Globus pallidus (tissue), 1 donor: ENCODE data around the gene SNN.
A peak's percentile ranks its signal among the peaks of the same experiment; 100 is the strongest.

Experiments
- DNase-seq: peaks from one replicate; pipeline ENCODE4 v3.0.0-alpha.2; 2015; ENCODE audit warnings: low spot score

Gene SNN

DNA sequence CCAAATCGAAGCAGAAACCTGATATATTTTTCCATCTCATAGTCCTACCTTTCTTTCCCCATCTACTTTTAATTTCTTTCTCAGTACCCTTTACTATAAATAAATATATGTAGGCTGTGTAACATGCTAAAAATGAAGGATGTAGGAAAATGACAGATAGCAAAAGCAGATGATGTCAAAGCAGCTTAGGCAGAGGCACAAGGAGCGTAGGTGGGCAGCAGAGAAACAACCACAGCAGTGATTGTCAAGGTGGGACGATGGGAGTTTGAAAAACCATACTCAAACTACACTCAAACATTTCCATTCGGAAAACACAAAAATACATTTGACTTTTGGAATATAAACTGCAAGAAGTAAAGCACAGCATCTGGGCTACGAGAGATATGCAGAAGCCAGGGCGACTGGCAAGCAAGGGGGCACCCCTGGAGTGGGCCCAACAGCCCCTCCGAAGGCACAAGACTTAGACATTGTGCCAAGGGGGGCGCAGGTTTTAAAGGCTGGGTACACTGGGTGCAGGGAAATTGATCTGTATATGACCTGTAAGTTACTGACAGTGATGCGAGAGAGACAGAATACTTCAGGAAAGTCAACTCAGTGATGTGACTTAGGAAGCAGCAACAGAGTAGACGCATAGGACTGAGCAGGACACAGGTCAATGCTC is 31.1 kb downstream of the SNN start:
- no peak for DNase-seq

DNA sequence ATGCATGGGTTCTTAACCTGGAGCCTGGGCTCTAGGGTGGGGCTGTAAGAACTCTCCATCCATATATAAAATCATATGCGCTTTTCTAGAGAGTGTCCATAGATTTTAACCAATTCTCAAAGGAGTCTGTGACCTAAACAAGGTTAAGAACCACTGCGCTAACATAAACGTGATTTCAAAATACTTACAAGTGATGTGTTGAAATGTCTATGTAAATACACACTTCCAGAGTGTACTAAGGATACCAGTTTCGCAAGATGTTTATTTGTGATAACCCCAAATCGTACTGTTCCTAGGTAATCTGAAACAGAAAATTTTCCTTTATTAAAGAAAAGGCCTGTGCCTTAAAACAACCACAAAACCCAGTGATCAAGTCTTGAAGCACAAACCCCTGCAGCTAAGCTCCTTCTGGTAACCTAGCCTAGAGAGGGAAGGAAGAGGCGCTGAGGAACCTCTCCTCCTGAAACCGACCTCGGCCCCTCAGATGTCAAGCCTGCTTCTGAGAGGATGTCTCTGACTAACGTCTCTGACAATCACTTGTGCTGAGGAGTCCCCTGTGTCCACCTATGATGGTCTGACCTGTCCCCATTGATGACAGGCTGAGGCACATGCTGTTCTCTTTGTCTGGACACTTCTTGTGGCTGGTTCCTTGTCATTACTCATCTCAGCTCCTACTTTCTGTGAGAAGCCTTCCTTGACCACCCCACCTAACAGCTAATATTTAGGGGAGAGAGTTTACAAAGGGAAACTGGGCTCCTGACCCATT is 32.2 kb downstream of the SNN start:
- DNase-seq, result no peak

DNA sequence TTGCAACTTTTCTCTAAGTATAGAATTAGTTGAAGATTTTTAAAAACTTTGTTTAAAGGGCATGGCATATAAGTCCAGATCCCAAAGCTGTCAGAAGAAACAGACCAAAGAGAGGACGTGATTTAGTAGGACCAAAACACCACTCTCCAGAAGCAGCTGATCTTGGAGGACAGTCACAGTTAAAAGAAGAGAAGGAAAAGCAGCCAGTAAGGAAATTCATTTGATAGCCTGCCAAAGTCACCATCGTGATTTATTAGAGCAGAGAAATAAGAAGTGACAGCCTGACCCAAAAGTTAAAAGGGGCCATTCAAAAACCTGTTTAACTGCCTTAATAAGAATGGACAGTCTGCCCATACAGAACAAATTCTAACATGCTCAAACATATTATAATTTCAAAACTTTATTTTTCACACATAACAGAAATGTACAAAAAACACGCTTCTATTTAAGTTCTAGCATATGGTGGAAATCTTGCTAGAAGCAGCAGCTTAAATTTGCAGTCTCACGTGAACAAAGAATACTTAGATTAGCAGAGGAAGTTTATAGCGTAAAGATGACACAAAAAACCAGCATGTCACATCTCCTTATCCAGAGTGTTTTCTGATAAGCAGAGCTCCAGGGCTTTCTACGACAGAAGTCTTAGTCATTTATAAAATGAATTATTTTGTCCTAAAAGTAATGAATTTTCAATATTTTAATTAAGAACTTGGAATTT is 37.2 kb downstream of the SNN start:
- DNase-seq, result peak; percentile 39

GRCh38 chr16:11706180-11706742 is 38.0 kb downstream of the SNN start:
- peak; percentile 47 for DNase-seq

DNA sequence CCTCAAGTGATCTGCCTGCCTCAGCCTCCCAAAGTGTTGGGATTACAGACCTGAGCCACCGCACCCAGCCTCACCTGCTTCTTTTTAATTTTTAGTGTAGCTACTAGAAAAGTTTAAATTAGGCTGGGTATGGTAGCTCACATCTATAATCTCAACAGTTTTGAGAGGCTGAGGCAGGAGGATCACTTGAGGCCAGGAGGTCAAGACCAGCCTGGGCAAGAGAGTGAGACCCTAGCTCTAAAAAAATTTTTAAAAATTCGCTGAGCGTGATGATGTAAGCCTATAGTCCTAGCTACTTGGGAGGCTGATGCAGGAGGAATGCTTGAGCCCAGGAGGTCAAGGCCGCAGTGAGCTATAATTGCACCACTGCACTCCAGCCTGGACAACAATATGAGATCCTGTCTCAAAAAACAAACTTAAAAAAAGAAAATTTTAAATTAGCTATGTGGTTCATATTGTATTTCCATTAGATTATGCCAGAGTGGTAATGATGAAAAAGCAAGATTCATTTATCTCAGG is 39.5 kb downstream of the SNN start:
- no peak for DNase-seq

- DNase-seq, result no peak
Observed at GRCh38 chr16:11708421-11708820, 40.2 kb downstream of the SNN start.

- no peak for DNase-seq
Observed at GRCh38 chr16:11711662-11712061, 43.4 kb downstream of the SNN start.

DNA sequence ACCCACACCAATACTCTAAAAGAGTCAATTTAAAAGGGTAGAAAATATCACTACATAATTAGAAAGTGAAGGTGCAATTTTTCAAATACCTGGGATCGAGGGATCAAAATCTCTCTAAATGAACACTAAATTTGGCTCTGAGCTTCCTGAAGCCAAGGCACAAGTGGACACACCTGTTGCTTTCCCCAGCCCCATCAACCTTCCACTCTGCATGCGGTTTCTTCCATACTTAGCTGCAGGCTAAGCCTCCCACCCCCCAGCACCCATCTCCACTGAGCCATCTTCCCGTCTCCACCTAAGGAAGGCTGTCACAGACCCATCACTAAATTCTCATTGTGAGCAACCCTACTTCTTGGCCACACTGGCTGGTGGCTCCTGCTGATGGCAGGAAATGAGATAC is 43.9 kb downstream of the SNN start:
- DNase-seq, result no peak

GRCh38 chr16:11715246-11715947 is 47.1 kb downstream of the SNN start:
- no peak for DNase-seq

- no peak for DNase-seq
Observed at GRCh38 chr16:11716336-11716735, 48.1 kb downstream of the SNN start.

DNA sequence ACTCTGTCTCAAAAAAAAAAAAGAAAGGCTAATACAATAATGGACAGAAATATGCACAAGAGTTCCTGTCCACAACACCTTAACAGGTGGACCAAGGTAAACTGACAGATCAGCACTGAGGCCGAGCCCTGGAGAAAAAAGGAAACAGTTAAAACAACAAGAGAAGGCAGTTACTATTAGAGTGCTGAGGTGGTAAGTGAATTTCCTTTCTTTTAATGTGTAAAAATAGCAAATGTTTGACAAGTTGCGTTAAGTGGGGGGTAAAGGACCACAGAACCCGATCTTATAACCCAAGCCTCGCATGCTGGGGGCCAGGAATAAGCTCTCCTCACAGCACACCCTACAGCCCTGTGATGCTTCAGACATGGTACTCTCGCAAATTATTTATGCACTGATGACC is 49.6 kb downstream of the SNN start:
- DNase-seq, result no peak

DNA sequence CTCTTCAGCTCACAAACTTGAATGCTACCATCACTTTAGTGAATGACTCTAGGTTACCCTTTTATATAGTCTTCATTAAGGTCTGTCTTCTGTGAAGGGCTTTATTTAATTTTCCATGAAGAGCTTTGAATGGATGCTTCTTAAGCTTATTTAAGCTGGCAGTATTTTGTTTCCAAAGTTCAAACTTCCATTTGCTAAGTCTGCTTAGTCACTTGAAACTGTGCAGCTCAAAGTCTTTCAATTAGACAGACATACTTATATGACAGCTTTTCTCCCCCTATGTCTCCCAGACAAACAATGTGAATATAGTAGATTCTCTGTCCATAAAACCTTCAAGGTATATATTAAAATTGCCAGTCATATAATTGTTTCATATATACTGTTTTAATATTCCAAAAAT is 50.9 kb downstream of the SNN start:
- no peak for DNase-seq

GRCh38 chr16:11719762-11720161 is 51.5 kb downstream of the SNN start:
- DNase-seq, result no peak

- DNase-seq, result no peak
Observed at GRCh38 chr16:11721781-11722467, 53.7 kb downstream of the SNN start.

- DNase-seq, result no peak
Observed at GRCh38 chr16:11722468-11722808, 54.2 kb downstream of the SNN start.

- no peak for DNase-seq
Observed at GRCh38 chr16:11725457-11725856, 57.2 kb downstream of the SNN start.

DNA sequence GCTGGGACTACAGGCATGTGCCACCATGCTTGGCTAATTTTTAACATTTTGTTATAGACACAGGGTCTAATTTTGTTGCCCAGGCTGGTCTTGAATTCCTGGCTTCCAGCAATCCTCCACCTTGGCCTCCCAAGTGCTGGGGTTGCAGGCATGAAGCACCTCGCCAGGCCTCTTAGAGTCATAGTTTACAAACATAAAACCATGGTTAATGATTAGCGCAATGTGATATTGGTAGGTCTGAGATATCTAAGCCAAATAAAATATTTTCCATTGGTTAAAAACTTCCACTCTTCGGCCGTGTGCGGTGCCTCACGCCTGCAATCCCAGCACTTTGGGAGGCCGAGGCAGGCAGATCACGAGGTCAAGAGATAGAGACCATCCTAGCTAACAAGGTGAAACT is 57.8 kb downstream of the SNN start:
- no peak for DNase-seq

DNA sequence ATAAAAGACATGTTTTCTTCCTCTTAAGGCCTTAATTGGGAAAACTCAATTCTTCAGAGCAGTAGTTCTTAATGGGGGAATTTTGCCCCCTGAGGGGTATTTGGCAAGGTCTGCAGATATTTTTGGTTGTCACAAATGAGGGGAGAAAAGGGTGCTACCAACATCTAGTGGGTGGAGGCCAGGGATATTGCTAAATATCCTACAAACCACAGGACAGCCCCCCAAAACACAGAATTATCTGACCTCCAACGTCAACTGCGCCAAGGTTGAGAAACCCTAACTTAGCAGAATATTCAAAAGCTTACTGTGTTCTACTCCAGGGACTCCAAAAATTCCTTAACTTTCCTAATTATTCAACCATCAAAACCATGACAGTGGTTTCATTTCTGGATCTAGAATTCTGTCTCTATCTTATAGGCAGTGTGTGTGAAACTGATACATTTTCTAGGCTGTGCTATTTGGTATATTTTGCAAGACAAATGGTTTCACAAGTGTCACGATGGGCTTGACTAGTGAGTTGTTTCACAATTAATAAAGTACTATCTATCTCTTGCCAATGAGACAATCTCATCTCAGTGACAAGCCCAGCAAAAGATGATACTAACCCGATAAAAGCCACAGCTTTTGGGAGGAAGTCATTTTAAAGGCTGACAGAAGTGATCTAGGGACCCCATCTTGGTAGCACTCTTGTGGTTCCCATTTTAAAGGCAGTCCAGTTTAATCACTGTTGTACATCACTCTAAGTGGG is 59.7 kb downstream of the SNN start:
- DNase-seq, result no peak
